ENCODE measurements around the gene USP35. TPM values are rescaled to one million over a fixed set of nuclear protein-coding genes. Genes with fewer than 3 reads are reported as not detected.

USP35 gene
- polyA plus RNA-seq, 3 donors = 0.42 to 7.6 (median 0.63) TPM

- no CpG with 5 or more reads among the region's 5 CpGs for WGBS (ENCODE audit: insufficient coverage)
- H3K4me1 Mint-ChIP-seq = peaks cover 28% of the 10 kb centered on the region
- H3K4me3 Mint-ChIP-seq = no peak overlapping the region
- peaks cover 48 to 49% of the 10 kb centered on the region in 2 donors for H3K36me3 Mint-ChIP-seq
- H3K36me3 ChIP-seq (replicated peaks in 1 of 2; ENCODE audit: control insufficient read depth in 1 of 2, insufficient read depth in 2 of 2, low read length in 2 of 2) = peaks cover 11 to 32% of the 10 kb centered on the region in 2 donors
- H2AFZ ChIP-seq (ENCODE audit: insufficient read depth, low read depth, low read length, poor library complexity, severe bottlenecking) = no peak overlapping the region
- peak overlapping the region in 5 of 7 donors; percentile 7 to 60 (median 44) for H3K27ac Mint-ChIP-seq
- H3K4me1 ChIP-seq (ENCODE audit: control insufficient read depth in 1 of 2, insufficient read depth in 2 of 2, low read length in 2 of 2) = peaks cover 0 to 4% of the 10 kb centered on the region in 2 donors
- H3K27me3 Mint-ChIP-seq (ENCODE audit: low read depth in 3 of 3) = no peaks in the 10 kb centered on the region
- peaks cover 65% of the 10 kb centered on the region for H4K20me1 ChIP-seq (ENCODE audit: insufficient read depth, low read length)
- no peak for TF ChIP-seq CTCF (IDR thresholded peaks at IDR 0.05)
- intact Hi-C loops (cut with micrococcal nuclease) = loop anchor here in 1 of 2 donors (5.0 kb wide), 1 partner anchor 328 kb away; no protein-coding TSS in a partner anchor
- H3K4me2 ChIP-seq (replicated peaks; ENCODE audit: extremely low read depth, low read length, poor library complexity, severe bottlenecking) = no peak overlapping the region
- no peak overlapping the region for H3K9ac ChIP-seq (ENCODE audit: insufficient read depth, low read length, poor library complexity, severe bottlenecking)
- peaks cover 12% of the 10 kb centered on the region for H3K79me2 ChIP-seq (ENCODE audit: insufficient read depth, low read length)
- no peaks in the 10 kb centered on the region for H3K9me3 ChIP-seq (replicated peaks in 1 of 2; ENCODE audit: control insufficient read depth in 1 of 2, insufficient read depth in 1 of 2, low read length in 2 of 2)
- DNase-seq = no peak
- H3K27me3 ChIP-seq (ENCODE audit: control insufficient read depth in 2 of 2, insufficient read depth in 2 of 2, low read length in 2 of 2) = no peaks in the 10 kb centered on the region
- H3K9me3 Mint-ChIP-seq = peaks cover 0 to 3% (median 2%) of the 10 kb centered on the region in 7 donors
- H3K4me3 ChIP-seq (replicated peaks in 1 of 3; ENCODE audit: low read depth in 2 of 3, low read length in 3 of 3) = no peak overlapping the region
- H3K27ac ChIP-seq (ENCODE audit: low read depth in 1 of 2, low read length in 2 of 2) = no peak overlapping the region
These were observed 45.3 kb downstream of the USP35 start for GRCh38 chr11:78234006-78234405.

GRCh38 chr11:78237293-78238046 lies 48.8 kb downstream of the USP35 start:
- peaks cover 9 to 19% (median 15%) of the 10 kb centered on the region in 7 donors for H3K9me3 Mint-ChIP-seq
- TF ChIP-seq CTCF (IDR thresholded peaks at IDR 0.05) = no peak

More at GRCh38 chr11:78237293-78238046, 48.8 kb downstream of the USP35 start:
- Histone ChIP-seq H3K27me3 (ENCODE audit: control insufficient read depth in 2 of 2, insufficient read depth in 2 of 2, low read length in 2 of 2) (no peaks in the 10 kb centered on the region), H4K20me1 (ENCODE audit: insufficient read depth, low read length) (peaks cover 67% of the 10 kb centered on the region), H3K4me1 (ENCODE audit: control insufficient read depth in 1 of 2, insufficient read depth in 2 of 2, low read length in 2 of 2) (no peaks in the 10 kb centered on the region), H3K9me3 (replicated peaks in 1 of 2; ENCODE audit: control insufficient read depth in 1 of 2, insufficient read depth in 1 of 2, low read length in 2 of 2) (peaks cover 0 to 13% of the 10 kb centered on the region in 2 donors), H2AFZ (ENCODE audit: insufficient read depth, low read depth, low read length, poor library complexity, severe bottlenecking) (no peak overlapping the region), H3K9ac (ENCODE audit: insufficient read depth, low read length, poor library complexity, severe bottlenecking) (no peak overlapping the region), H3K27ac (ENCODE audit: low read depth in 1 of 2, low read length in 2 of 2) (no peak overlapping the region), H3K4me2 (replicated peaks; ENCODE audit: extremely low read depth, low read length, poor library complexity, severe bottlenecking) (no peak overlapping the region), H3K4me3 (replicated peaks in 1 of 3; ENCODE audit: low read depth in 2 of 3, low read length in 3 of 3) (no peak overlapping the region), H3K36me3 (replicated peaks in 1 of 2; ENCODE audit: control insufficient read depth in 1 of 2, insufficient read depth in 2 of 2, low read length in 2 of 2) (peaks cover 18 to 62% of the 10 kb centered on the region in 2 donors), H3K79me2 (ENCODE audit: insufficient read depth, low read length) (peaks cover 34% of the 10 kb centered on the region)
- Mint-ChIP-seq H3K4me3 (no peak overlapping the region), H3K27me3 (ENCODE audit: low read depth in 3 of 3) (no peaks in the 10 kb centered on the region), H3K4me1 (peaks cover 4% of the 10 kb centered on the region), H3K36me3 (peaks cover 60 to 62% of the 10 kb centered on the region in 2 donors), H3K27ac (peak overlapping the region in 2 of 7 donors; percentile 25 to 67)
- DNase-seq = no peak
- intact Hi-C loops (cut with micrococcal nuclease) = no loop called here
